Fibroblast of gingiva (primary cell): ENCODE data around the gene TCEAL7.
A peak's percentile ranks its signal among the peaks of the same experiment; 100 is the strongest.

Experiments used
- DNase-seq: peaks from one replicate; pipeline ENCODE4 v3.0.0-alpha.2; 2011; ENCODE audit warnings: low read depth

Gene TCEAL7

DNA sequence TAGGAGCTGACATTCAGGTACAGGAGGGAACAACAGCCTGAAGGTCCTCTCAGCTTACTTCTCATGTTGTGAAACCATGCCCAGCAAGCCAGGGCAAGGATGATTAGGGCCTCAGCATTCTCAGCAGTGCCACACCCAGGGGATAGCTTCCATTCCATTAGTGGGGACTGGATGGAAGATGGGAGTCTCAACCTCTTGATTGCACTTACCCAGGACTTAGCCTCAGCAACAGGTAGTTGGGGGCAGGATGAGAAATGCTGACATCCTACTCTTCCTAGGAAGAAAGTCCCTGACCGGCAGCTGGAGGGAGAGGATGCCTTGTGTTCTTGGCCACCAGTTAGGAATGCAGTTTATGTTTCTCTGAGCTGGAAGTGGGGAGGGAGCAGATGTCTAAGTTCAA, 37.5 kb downstream of the TCEAL7 start:
- peak; percentile 49 for DNase-seq

GRCh38 chrX:103369479-103369878, 39.4 kb downstream of the TCEAL7 start:
- no peak for DNase-seq

GRCh38 chrX:103372886-103373285, 42.8 kb downstream of the TCEAL7 start:
- no peak for DNase-seq

DNA sequence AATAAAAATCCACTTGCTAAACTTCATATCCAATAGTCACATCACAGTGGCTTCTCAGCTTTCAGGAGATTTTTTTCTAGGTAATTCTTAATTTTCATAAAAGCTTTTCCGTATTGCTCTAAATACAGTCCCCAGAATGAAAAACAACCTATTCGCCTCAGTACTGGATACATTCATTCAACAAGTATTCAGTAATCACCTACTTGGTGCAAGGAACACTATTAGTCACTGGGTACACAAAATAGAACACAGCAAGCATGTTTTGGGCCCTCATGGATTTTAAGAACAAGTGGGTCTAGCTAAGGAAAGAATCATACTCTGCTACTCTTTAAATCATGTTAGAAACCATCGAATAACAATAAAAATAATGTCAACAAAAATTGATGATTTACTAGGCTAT, 43.5 kb downstream of the TCEAL7 start:
- DNase-seq: no peak

GRCh38 chrX:103376118-103376978, 46.3 kb downstream of the TCEAL7 start, which contains the start of gene BEX3:
BEX3 (plus strand) TSS chrX:103376538; CDS start chrX:103377522, 984 bp downstream.
- DNase-seq: peak; percentile 73

GRCh38 chrX:103376979-103377324, 46.9 kb downstream of the TCEAL7 start:
- no peak for DNase-seq

DNA sequence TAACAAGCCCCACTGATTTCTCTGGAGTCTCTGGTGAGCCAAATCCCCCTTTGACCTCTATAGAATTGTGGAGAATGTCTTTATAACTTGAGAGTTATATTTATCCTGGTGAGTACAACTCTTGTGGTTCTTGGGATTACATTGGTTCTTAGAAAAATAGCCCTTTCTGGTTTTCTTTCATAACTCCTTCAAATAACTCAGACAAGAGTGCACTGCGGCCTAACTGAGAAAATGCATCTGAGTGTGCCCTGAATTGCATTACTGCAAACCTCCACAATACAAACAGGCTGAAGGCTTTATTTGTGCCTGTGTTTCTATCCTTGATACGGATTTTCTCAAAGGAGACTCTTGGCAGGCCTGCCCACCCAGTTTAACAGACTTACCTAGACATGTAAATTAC, 49.0 kb downstream of the TCEAL7 start:
- DNase-seq: no peak
